Uterus (tissue), 2 donors: ENCODE measurements around the gene SHQ1.

Experiments
- POLR2A ChIP-seq, 2 donors: fragments of 450-650 bp; IDR thresholded peaks; one replicate each; pipeline ENCODE4 v1.6.1; 2016; ENCODE audit warnings: antibody characterized with exemption in 2 of 2, mild to moderate bottlenecking in 1 of 2, moderate library complexity in 1 of 2
- TF ChIP-seq, protein P1 (sequence below), 4 experiments: fragments of 200-600 bp in 2 of 4; fragments of 450-650 bp in 2 of 4; sonication (generic) in 2 of 4; IDR thresholded peaks; one replicate each; pipeline ENCODE4 v1.5.1; 2016 to 2019; ENCODE audit warnings: antibody characterized with exemption in 4 of 4, mild to moderate bottlenecking in 2 of 4, moderate library complexity in 1 of 4

DNA sequence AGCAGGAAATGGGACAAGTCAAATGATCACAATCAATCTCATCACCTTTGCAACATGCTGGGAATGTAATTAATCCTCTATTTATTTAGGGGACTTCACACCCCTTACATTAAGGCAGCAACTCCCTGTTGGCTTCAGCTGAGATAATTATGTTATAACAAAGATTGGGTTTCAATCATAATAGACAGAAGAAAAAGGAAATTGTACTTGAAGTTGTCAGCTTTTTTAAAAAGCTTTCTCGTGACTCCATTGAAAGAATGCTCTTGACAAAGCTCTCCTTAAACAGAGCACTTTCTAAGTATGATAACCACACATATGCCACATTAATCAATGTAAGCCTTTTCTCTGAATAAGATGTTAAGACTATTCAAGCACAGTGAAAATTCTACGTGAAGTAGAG lies 65.7 kb downstream of the SHQ1 start:
- TF ChIP-seq, protein P1, sequence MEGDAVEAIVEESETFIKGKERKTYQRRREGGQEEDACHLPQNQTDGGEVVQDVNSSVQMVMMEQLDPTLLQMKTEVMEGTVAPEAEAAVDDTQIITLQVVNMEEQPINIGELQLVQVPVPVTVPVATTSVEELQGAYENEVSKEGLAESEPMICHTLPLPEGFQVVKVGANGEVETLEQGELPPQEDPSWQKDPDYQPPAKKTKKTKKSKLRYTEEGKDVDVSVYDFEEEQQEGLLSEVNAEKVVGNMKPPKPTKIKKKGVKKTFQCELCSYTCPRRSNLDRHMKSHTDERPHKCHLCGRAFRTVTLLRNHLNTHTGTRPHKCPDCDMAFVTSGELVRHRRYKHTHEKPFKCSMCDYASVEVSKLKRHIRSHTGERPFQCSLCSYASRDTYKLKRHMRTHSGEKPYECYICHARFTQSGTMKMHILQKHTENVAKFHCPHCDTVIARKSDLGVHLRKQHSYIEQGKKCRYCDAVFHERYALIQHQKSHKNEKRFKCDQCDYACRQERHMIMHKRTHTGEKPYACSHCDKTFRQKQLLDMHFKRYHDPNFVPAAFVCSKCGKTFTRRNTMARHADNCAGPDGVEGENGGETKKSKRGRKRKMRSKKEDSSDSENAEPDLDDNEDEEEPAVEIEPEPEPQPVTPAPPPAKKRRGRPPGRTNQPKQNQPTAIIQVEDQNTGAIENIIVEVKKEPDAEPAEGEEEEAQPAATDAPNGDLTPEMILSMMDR (IDR thresholded peaks at IDR 0.05), result no peak
- no peak for TF ChIP-seq POLR2A (IDR thresholded peaks at IDR 0.05)
